Limb (tissue), 2 donors: ENCODE measurements around the gene RAPGEF1.

Experiments used
- DNase-seq, 2 donors: peaks; one replicate each; pipeline ENCODE4 v3.0.0-alpha.2; 2016; ENCODE audit errors: extremely low spot score in 2 of 2

The RAPGEF1 gene

GRCh38 chr9:131752231-131752884 is 12.5 kb upstream of the RAPGEF1 start:
- DNase-seq, result no peak

- DNase-seq, result no peak
Observed at GRCh38 chr9:131748411-131748955, 8.6 kb upstream of the RAPGEF1 start.

- peak in 1 of 2 donors; percentile 67 for DNase-seq
Observed at GRCh38 chr9:131747352-131747751, 7.5 kb upstream of the RAPGEF1 start.

GRCh38 chr9:131745610-131746009 is 5.7 kb upstream of the RAPGEF1 start:
- DNase-seq, result no peak

GRCh38 chr9:131744720-131745201 is 4.9 kb upstream of the RAPGEF1 start:
- no peak for DNase-seq

GRCh38 chr9:131744171-131744719 is 4.4 kb upstream of the RAPGEF1 start:
- DNase-seq, result no peak

GRCh38 chr9:131743501-131743900 is 3.6 kb upstream of the RAPGEF1 start:
- no peak for DNase-seq

GRCh38 chr9:131743096-131743495 is 3.2 kb upstream of the RAPGEF1 start:
- DNase-seq, result no peak

GRCh38 chr9:131740898-131741297 is 1.0 kb upstream of the RAPGEF1 start:
- DNase-seq, result no peak

GRCh38 chr9:131739133-131739958 is 530 bp downstream of the RAPGEF1 start:
- DNase-seq, result peak in 1 of 2 donors; percentile 76

GRCh38 chr9:131738293-131739132 is 1.4 kb downstream of the RAPGEF1 start:
- no peak for DNase-seq

- DNase-seq, result no peak
Observed at GRCh38 chr9:131737426-131737825, 2.5 kb downstream of the RAPGEF1 start.

GRCh38 chr9:131736431-131736830 is 3.4 kb downstream of the RAPGEF1 start:
- DNase-seq, result no peak

GRCh38 chr9:131735238-131736128 is 4.4 kb downstream of the RAPGEF1 start:
- no peak for DNase-seq

- no peak for DNase-seq
Observed at GRCh38 chr9:131734781-131735180, 5.1 kb downstream of the RAPGEF1 start.

GRCh38 chr9:131734165-131734610 is 5.7 kb downstream of the RAPGEF1 start:
- no peak for DNase-seq

GRCh38 chr9:131733541-131734061 is 6.3 kb downstream of the RAPGEF1 start:
- DNase-seq, result peak in 1 of 2 donors; percentile 34

GRCh38 chr9:131732636-131733289 is 7.1 kb downstream of the RAPGEF1 start:
- no peak for DNase-seq

GRCh38 chr9:131732061-131732526 is 7.8 kb downstream of the RAPGEF1 start:
- DNase-seq, result no peak
